ENCODE measurements around the gene CEACAM16.

CEACAM16 gene

DNA sequence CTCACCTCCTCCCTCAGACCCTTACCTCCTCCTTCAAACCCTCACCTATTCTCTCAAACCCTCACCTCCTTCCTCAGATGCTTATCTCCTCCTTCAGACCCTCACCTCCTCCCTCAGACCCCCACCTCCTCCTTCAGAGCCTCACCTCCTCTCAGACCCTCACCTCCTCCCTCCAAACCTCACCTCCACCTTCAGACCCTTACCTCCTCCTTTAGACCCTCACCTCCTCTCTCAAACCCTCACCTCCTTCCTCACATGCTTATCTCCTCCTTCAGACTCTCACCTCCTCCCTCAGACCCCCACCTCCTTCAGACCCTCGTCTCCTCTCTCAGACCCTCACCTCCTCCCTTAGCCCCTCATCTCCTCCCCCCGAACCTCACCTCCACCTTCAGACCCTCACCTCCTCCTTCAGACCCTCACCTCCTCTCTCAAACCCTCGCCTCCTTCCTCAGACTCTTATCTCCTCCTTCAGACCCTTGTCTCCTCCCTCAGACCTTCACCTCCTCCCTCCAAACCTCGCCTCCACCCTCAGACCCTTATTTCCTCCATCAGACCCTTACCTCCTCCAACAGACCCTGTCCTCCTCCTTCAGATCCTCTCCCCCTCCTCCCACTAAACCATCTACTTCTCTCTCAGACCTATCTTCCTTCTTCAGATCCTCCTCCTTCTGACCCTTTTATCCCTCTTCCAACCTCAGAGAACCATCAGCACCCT is 47.1 kb downstream of the CEACAM16 start:
- TF ChIP-seq, protein P1, sequence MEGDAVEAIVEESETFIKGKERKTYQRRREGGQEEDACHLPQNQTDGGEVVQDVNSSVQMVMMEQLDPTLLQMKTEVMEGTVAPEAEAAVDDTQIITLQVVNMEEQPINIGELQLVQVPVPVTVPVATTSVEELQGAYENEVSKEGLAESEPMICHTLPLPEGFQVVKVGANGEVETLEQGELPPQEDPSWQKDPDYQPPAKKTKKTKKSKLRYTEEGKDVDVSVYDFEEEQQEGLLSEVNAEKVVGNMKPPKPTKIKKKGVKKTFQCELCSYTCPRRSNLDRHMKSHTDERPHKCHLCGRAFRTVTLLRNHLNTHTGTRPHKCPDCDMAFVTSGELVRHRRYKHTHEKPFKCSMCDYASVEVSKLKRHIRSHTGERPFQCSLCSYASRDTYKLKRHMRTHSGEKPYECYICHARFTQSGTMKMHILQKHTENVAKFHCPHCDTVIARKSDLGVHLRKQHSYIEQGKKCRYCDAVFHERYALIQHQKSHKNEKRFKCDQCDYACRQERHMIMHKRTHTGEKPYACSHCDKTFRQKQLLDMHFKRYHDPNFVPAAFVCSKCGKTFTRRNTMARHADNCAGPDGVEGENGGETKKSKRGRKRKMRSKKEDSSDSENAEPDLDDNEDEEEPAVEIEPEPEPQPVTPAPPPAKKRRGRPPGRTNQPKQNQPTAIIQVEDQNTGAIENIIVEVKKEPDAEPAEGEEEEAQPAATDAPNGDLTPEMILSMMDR (IDR thresholded peaks at IDR 0.05; ENCODE audit: insufficient read depth, low read depth, low read length, missing control alignments) = no peak
- no peak for DNase-seq (ENCODE audit: low read depth)
- H3K4me3 ChIP-seq (ENCODE audit: low read length) = no peak overlapping the region

DNA sequence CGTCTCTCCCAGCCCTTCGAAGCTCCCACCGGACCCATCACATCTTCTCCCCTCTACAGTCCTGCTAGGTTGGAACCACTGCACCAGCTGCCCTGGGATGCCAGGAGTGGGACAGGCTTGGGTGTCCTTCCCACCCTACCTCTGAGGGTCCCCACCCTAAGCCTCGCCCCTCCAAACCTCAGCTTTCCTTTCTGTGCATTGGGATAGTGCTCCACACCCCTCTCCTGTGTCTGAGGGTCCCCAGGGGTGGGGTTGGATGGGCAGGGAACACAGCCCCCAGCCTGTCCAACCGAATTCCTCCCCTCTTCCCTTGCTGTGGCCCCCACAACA is 47.6 kb downstream of the CEACAM16 start:
- DNase-seq (ENCODE audit: low read depth) = no peak
- TF ChIP-seq, protein P1 (IDR thresholded peaks at IDR 0.05; ENCODE audit: insufficient read depth, low read depth, low read length, missing control alignments) = no peak
- H3K4me3 ChIP-seq (ENCODE audit: low read length) = no peak overlapping the region

DNA sequence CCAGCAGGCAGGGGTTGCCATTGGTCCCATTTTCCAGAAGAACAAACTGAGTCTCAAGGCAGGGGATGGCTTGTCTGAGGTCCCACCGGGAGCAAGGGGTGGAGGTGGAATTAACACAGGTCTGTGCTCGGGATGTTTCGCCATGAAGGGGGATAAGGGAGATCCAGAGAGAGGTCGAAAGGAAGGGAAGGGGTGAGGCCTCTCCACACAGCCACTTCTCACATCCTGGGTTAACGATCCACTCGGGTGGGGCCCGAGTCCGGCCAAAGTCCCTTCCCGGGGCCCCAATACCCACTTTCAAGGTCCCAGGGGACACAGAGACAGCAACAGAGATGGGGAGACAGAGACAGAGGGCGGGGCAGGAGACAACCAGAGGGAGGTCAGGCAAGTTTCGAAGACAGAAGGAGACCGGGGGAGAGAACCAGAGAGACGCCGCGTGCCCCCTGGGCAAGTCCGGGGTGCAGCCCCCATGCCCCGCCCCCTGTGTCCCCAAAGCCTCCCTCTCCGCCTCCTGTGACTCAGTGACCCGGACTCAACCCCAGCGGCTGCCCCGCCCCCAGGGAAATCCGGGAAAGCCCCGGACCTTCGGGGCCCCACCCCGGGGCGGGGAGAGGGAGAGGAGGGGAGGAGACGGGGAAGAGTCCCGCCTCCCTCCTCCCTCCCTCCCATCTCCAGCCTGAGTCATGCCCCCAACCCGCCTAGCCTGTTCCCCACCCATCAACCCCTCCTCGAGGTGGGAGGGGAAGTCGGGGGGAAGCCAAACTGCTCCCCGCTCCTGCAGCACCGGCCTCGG is 48.2 kb downstream of the CEACAM16 start:
- TF ChIP-seq, protein P1 (IDR thresholded peaks at IDR 0.05; ENCODE audit: insufficient read depth, low read depth, low read length, missing control alignments) = no peak
- DNase-seq (ENCODE audit: low read depth) = peak; percentile 98
- H3K4me3 ChIP-seq (ENCODE audit: low read length) = peak overlapping the region; percentile 53

DNA sequence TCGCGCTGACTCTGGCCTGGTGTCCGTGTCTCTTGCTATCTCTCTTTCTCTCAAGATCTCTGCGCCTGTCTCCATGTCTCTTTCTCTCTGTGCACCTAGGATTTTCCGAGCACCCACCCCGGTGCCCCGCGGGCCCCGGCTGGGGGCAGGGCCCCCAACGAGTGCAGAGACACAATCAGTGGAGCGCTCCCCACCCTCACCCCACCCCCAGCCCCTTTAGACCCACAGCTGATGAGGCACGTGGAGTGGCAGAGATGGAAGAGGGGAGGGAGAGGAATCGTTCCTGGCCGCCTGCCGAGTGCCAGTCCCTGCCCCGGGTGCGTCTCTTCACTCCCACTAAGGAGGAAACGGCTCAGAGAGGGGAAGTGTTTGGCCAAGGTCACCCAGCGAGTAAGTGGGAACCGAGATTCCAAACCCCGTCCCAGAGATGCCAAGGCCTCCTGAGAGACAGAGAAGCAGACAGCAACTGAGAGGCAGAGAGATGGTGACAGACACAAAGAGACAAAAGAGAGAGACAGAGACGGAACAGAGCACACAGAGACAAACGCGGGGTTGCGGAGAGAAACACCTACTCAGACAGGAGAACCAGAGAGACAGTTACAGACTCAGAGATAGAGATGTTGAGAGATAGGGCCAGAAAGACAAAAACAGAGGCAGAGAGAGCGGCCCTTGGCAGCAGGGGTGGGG is 48.9 kb downstream of the CEACAM16 start:
- H3K4me3 ChIP-seq (ENCODE audit: low read length) = peak overlapping the region; percentile 53
- no peak for DNase-seq (ENCODE audit: low read depth)
- TF ChIP-seq, protein P1 (IDR thresholded peaks at IDR 0.05; ENCODE audit: insufficient read depth, low read depth, low read length, missing control alignments) = no peak

GRCh38 chr19:44748426-44749254 is 49.7 kb downstream of the CEACAM16 start, which contains the start of gene BCL3:
TSS of gene BCL3 (plus strand) at chr19:44748708. CDS start at chr19:44748791, 83 bp downstream.
- TF ChIP-seq, protein P1 (IDR thresholded peaks at IDR 0.05; ENCODE audit: insufficient read depth, low read depth, low read length, missing control alignments) = no peak
- peak; percentile 72 for DNase-seq (ENCODE audit: low read depth)

DNA sequence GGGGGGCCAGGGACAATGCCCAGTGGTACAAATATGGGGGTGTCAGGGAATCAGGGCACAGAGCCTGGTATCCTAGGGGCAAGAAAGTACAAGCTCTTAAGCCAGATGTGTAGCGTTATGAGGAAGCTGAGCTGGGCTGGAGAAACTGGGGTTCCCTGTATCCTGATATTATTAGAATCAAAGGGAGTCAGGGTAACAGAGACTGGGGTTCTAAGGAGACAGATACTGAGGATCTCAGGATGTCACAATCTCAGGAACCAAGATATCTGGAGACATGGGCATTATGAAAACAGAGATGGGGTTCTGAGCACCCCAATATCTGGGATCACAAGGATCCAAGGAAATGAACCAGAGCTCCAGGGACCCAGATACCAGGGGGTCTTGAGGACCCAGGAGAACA is 50.3 kb downstream of the CEACAM16 start:
- H3K4me3 ChIP-seq (ENCODE audit: low read length) = peak overlapping the region; percentile 69
- TF ChIP-seq, protein P1 (IDR thresholded peaks at IDR 0.05; ENCODE audit: insufficient read depth, low read depth, low read length, missing control alignments) = no peak
- no peak for DNase-seq (ENCODE audit: low read depth)

More at GRCh38 chr19:44748426-44749254, 49.7 kb downstream of the CEACAM16 start, which contains the start of gene BCL3:
- peak within 1 kb of the TSS; percentile 69 for H3K4me3 ChIP-seq (ENCODE audit: low read length)

Data from epithelial cell of esophagus (primary cell).